H1 (cell line): Measurements from ENCODE around the gene NOC4L. TPM values are rescaled to one million over a fixed set of nuclear protein-coding genes. Genes with fewer than 3 reads are reported as not detected.

ENCODE experiments used
- CTCF ChIA-PET: fragments of 300-600 bp; sonication (Branson Sonifier 250); formaldehyde crosslinking; loops from one replicate; lab custom pipeline; 2021; ENCODE audit not compliant: partially characterized antibody; lab: Charles Lee
- POLR2A ChIA-PET: fragments of 300-600 bp; sonication (Branson Sonifier 250); formaldehyde crosslinking; loops from one replicate; lab custom pipeline; 2021; ENCODE audit warnings: inconsistent platforms; ENCODE audit not compliant: partially characterized antibody; lab: Charles Lee
- DNase-seq, 2 experiments: peaks; one replicate each; pipeline versions ENCODE4 v3.0.0 to v3.0.0-alpha.2; 2010 to 2022; ENCODE audit warnings: low spot score in 2 of 2, low read depth in 1 of 2, mixed read lengths in 1 of 2
- FAIRE-seq: peaks from 2 replicates; lab custom pipeline; 2011; peaks lifted over from hg19 to GRCh38; lab: Jason Lieb, UNC
- H2AFZ ChIP-seq: 2 replicates; pipeline ENCODE4 v1.8.1; 2012; ENCODE audit warnings: low read length, inconsistent platforms
- H2AK5ac ChIP-seq: 2 replicates; pipeline ENCODE4 v1.6.1; 2013; ENCODE audit warnings: low read depth, low read length
- H2BK120ac ChIP-seq: replicated peaks from 2 replicates; pipeline ENCODE3; 2013; ENCODE audit warnings: low read depth, low read length, inconsistent platforms
- H2BK12ac ChIP-seq: 2 replicates; pipeline ENCODE4 v1.6.1; 2013; ENCODE audit warnings: low read depth, low read length
- H2BK15ac ChIP-seq: 2 replicates; pipeline ENCODE4 v1.6.1; 2013; ENCODE audit warnings: low read length
- H2BK20ac ChIP-seq: 2 replicates; pipeline ENCODE4 v1.6.1; 2013; ENCODE audit warnings: low read length
- H2BK5ac ChIP-seq: 2 replicates; pipeline ENCODE4 v1.6.1; 2013; ENCODE audit warnings: low read depth, low read length
- H3K14ac ChIP-seq: 2 replicates; pipeline ENCODE4 v1.6.1; 2013; ENCODE audit warnings: inconsistent platforms; ENCODE audit not compliant: insufficient read length
- H3K18ac ChIP-seq: 2 replicates; pipeline ENCODE4 v1.6.1; 2013; ENCODE audit warnings: low read length; ENCODE audit errors: extremely low read depth
- H3K23ac ChIP-seq: 2 replicates; pipeline ENCODE4 v1.6.1; 2013; ENCODE audit warnings: inconsistent platforms; ENCODE audit not compliant: insufficient read length
- H3K23me2 ChIP-seq: 2 replicates; pipeline ENCODE4 v1.6.1; 2013; ENCODE audit warnings: low read depth, low read length
- H3K27ac ChIP-seq: 2 replicates; pipeline ENCODE4 v1.6.1; 2011; ENCODE audit warnings: low read depth, low read length, inconsistent platforms
- H3K27me3 ChIP-seq, 4 experiments: replicated peaks in 1 of 4; 1 replicate in 1 of 4; 2 replicates in 3 of 4; pipeline versions ENCODE4 v1.6.1 to v1.8.1; 2011 to 2013; ENCODE audit warnings: low read length in 3 of 4, mild to moderate bottlenecking in 3 of 4, inconsistent platforms in 2 of 4, mixed read lengths in 2 of 4, moderate library complexity in 1 of 4; ENCODE audit not compliant: control insufficient read depth in 3 of 4, insufficient read depth in 3 of 4; ENCODE audit errors: extremely low read depth in 1 of 4
- H3K36me3 ChIP-seq, 4 experiments: 2 replicates each; pipeline versions ENCODE4 v1.6.1 to v1.8.1; 2011 to 2013; ENCODE audit warnings: mild to moderate bottlenecking in 4 of 4, low read length in 3 of 4, moderate library complexity in 2 of 4, control low read depth in 1 of 4, inconsistent platforms in 1 of 4; ENCODE audit not compliant: insufficient read depth in 4 of 4, control insufficient read depth in 2 of 4
- H3K4ac ChIP-seq: replicated peaks from 2 replicates; pipeline ENCODE3; 2013; ENCODE audit warnings: low read length, low read depth, mixed read lengths, inconsistent platforms; ENCODE audit not compliant: insufficient read length
- H3K4me1 ChIP-seq, 4 experiments: replicated peaks in 1 of 4; 1 replicate in 1 of 4; 2 replicates in 3 of 4; pipeline versions ENCODE4 v1.6.1 to v1.8.1; 2011 to 2013; ENCODE audit warnings: low read length in 3 of 4, inconsistent platforms in 2 of 4, mixed read lengths in 1 of 4; ENCODE audit not compliant: insufficient read depth in 4 of 4, control insufficient read depth in 3 of 4
- H3K4me2 ChIP-seq, 2 experiments: 2 replicates each; pipeline versions ENCODE4 v1.6.1 to v1.8.1; 2011 to 2013; ENCODE audit warnings: low read depth in 2 of 2, low read length in 2 of 2, control low read depth in 1 of 2, inconsistent platforms in 1 of 2, mild to moderate bottlenecking in 1 of 2; ENCODE audit not compliant: insufficient read depth in 1 of 2
- H3K4me3 ChIP-seq, 4 experiments: fragments of 200-600, 300-600 bp in 1 of 4; sonication (generic), shearing (Covaris generic), sonication (Bioruptor Twin) in 1 of 4; 2 replicates each; pipeline versions ENCODE4 v1.5.1 to v1.8.1; 2011 to 2016; ENCODE audit warnings: low read length in 4 of 4, low read depth in 3 of 4, control low read depth in 2 of 4, inconsistent platforms in 2 of 4, mild to moderate bottlenecking in 2 of 4, mixed read lengths in 1 of 4, moderate library complexity in 1 of 4; ENCODE audit not compliant: insufficient read depth in 2 of 4; ENCODE audit errors: extremely low read depth in 1 of 4
- H3K56ac ChIP-seq: replicated peaks from 2 replicates; pipeline ENCODE3; 2013; ENCODE audit warnings: low read depth, mild to moderate bottlenecking, mixed read lengths, low read length, inconsistent platforms; ENCODE audit not compliant: insufficient read length
- H3K79me1 ChIP-seq: 2 replicates; pipeline ENCODE4 v1.6.1; 2013; ENCODE audit warnings: low read depth, low read length, control low read depth
- H3K79me2 ChIP-seq, 2 experiments: 2 replicates each; pipeline versions ENCODE4 v1.6.1 to v1.8.1; 2012 to 2013; ENCODE audit warnings: low read length in 2 of 2, mild to moderate bottlenecking in 2 of 2, inconsistent platforms in 1 of 2; ENCODE audit not compliant: insufficient read depth in 2 of 2, control insufficient read depth in 1 of 2
- H3K9ac ChIP-seq, 4 experiments: replicated peaks in 1 of 4; 1 replicate in 1 of 4; 2 replicates in 3 of 4; pipeline versions ENCODE4 v1.6.1 to v1.8.1; 2011 to 2013; ENCODE audit warnings: low read depth in 3 of 4, low read length in 3 of 4, control low read depth in 2 of 4, mild to moderate bottlenecking in 2 of 4, moderate library complexity in 2 of 4, inconsistent platforms in 1 of 4; ENCODE audit errors: extremely low read depth in 1 of 4
- H3K9me3 ChIP-seq, 2 experiments: 2 replicates each; pipeline versions ENCODE4 v1.6.1 to v1.8.1; 2012 to 2013; ENCODE audit warnings: mild to moderate bottlenecking in 2 of 2, moderate library complexity in 2 of 2, control low read depth in 1 of 2, inconsistent platforms in 1 of 2, low read depth in 1 of 2, low read length in 1 of 2, mixed read lengths in 1 of 2; ENCODE audit not compliant: insufficient read depth in 2 of 2
- H4K20me1 ChIP-seq, 2 experiments: replicated peaks in 1 of 2; 2 replicates each; pipeline versions ENCODE3 to v1.8.1; 2011 to 2013; ENCODE audit warnings: inconsistent platforms in 2 of 2, low read length in 2 of 2, mild to moderate bottlenecking in 1 of 2; ENCODE audit not compliant: insufficient read depth in 2 of 2, control insufficient read depth in 1 of 2
- H4K5ac ChIP-seq: 2 replicates; pipeline ENCODE4 v1.6.1; 2013; ENCODE audit warnings: low read length, low read depth, mixed read lengths, inconsistent platforms; ENCODE audit not compliant: insufficient read length
- H4K8ac ChIP-seq: 2 replicates; pipeline ENCODE4 v1.8.0; 2013; ENCODE audit warnings: mild to moderate bottlenecking, moderate library complexity, low read length, inconsistent platforms; ENCODE audit not compliant: insufficient read depth; ENCODE audit errors: extremely low read depth
- H4K91ac ChIP-seq: replicated peaks from 2 replicates; pipeline ENCODE3; 2013; ENCODE audit warnings: low read length, mixed read lengths, inconsistent platforms; ENCODE audit not compliant: insufficient read length
- ATF3 ChIP-seq: IDR thresholded peaks from 2 replicates; pipeline ENCODE4 v1.6.1; 2011; ENCODE audit warnings: low read depth, mild to moderate bottlenecking, low read length; ENCODE audit not compliant: insufficient read depth
- CHD2 ChIP-seq: IDR thresholded peaks from 2 replicates; pipeline ENCODE4 v1.6.1; 2012; ENCODE audit warnings: low read length, improper control_type of control experiment
- CREB1 ChIP-seq: IDR thresholded peaks from 2 replicates; pipeline ENCODE4 v1.6.1; 2012; ENCODE audit warnings: inconsistent platforms
- EZH2 ChIP-seq: fragments of 200-600 bp; sonication (generic); IDR thresholded peaks from 2 replicates; pipeline ENCODE4 v1.7.1; 2012; ENCODE audit warnings: low read depth, mild to moderate bottlenecking, moderate library complexity, low read length, inconsistent platforms; ENCODE audit not compliant: severe bottlenecking
- GTF2F1 ChIP-seq: IDR thresholded peaks from 2 replicates; pipeline ENCODE4 v1.6.1; 2012; ENCODE audit warnings: low read depth, low read length, improper control_type of control experiment, borderline replicate concordance
- HDAC6 ChIP-seq: IDR thresholded peaks from one replicate; pipeline ENCODE4 v1.7.1; 2012; ENCODE audit warnings: low read depth, mild to moderate bottlenecking, inconsistent platforms, low read length, moderate library complexity
- POU5F1 ChIP-seq: IDR thresholded peaks from 2 replicates; pipeline ENCODE4 v1.6.1; 2011; ENCODE audit warnings: low read depth, mild to moderate bottlenecking, low read length, moderate library complexity
- SAP30 ChIP-seq: fragments of 300-600 bp; sonication (generic); IDR thresholded peaks from 2 replicates; pipeline ENCODE4 v1.7.1; 2012; ENCODE audit warnings: low read length, moderate library complexity, mild to moderate bottlenecking, inconsistent platforms; ENCODE audit not compliant: insufficient read depth, insufficient replicate concordance
- SIX5 ChIP-seq: IDR thresholded peaks from 2 replicates; pipeline ENCODE4 v1.6.1; 2011; ENCODE audit warnings: mild to moderate bottlenecking, low read depth, low read length
- SP1 ChIP-seq: IDR thresholded peaks from 2 replicates; pipeline ENCODE4 v1.6.1; 2011; ENCODE audit warnings: low read depth, low read length
- SP2 ChIP-seq: IDR thresholded peaks from 2 replicates; pipeline ENCODE4 v1.6.1; 2012; ENCODE audit warnings: mild to moderate bottlenecking, low read length, inconsistent platforms
- SRF ChIP-seq: IDR thresholded peaks from 2 replicates; pipeline ENCODE4 v1.6.1; 2011; ENCODE audit warnings: mild to moderate bottlenecking, low read depth, low read length, moderate library complexity
- WGBS, 2 experiments: shearing (Covaris generic) in 1 of 2; methylation state at CpG; one replicate each; pipeline versions ENCODE4 v1.1.6 to v1.1.7; 2013 to 2015; ENCODE audit warnings: low lambda C conversion rate in 2 of 2, mixed read lengths in 2 of 2, inconsistent platforms in 1 of 2, low coverage in 1 of 2, missing lambda C conversion rate in 1 of 2; ENCODE audit not compliant: insufficient replicate concordance in 2 of 2, insufficient coverage in 1 of 2, insufficient read length in 1 of 2; ENCODE audit errors: extremely low coverage in 1 of 2, missing lambda C conversion rate in 1 of 2; 5-methylcytosine and 5-hydroxymethylcytosine counted together
- polyA plus RNA-seq, 7 experiments: library from polyadenylated mRNA; depleted of rRNA in 3 of 7; stranded (reverse) in 5 of 7; unstranded in 2 of 7; fragments of >200 nt in 5 of 7; fragments of 200-250 nt in 2 of 7; gene quantifications; 1 replicate in 5 of 7; 2 replicates in 1 of 7; 4 replicates in 1 of 7; pipeline versions ENCODE4 v1.2.1 to v1.2.3, GENCODE V29; 2011 to 2013; ENCODE audit warnings: missing spikeins in 2 of 7, mixed read lengths in 2 of 7
- total RNA-seq: library from RNA; stranded (reverse); fragmentation: NEBNext Ultra II Directional; extraction: Animal tissue kit (Norgen Biotek cat#: 25700); gene quantifications from 2 replicates; pipeline ENCODE4 v1.2.1, GENCODE V29; 2021

NOC4L gene
- total and polyA plus RNA-seq, 2 of the 8 experiments (the other 6 are each of a cell fraction or from before 2014, with no cell fraction given): 26.8 to 40.3 TPM

GRCh38 chr12:132141976-132142678 is 2.1 kb upstream of the NOC4L start:
- CTCF ChIA-PET: interaction anchor here (1.0 to 2.0 kb wide), 3 partner anchors 8 to 26 kb away, joined by 4 to 6 read pairs (median 4); no protein-coding TSS in a partner anchor
- H3K9me3 ChIP-seq: no peaks in the 10 kb centered on the region
- no peak overlapping the region for H3K23ac ChIP-seq
- H2BK20ac ChIP-seq: no peak overlapping the region
- peaks cover 0 to 15% (median 4%) of the 10 kb centered on the region in 4 experiments; a peak in 5 of 7 replicates for H3K4me1 ChIP-seq
- no peak overlapping the region for H2BK15ac ChIP-seq
- H3K18ac ChIP-seq: no peak overlapping the region
- H2BK120ac ChIP-seq: no peak overlapping the region
- H2AFZ ChIP-seq: no peak overlapping the region
- H3K4ac ChIP-seq: no peak overlapping the region
- no peak overlapping the region for H3K14ac ChIP-seq
- H3K27ac ChIP-seq: no peak overlapping the region
- peak overlapping the region in 1 of 4 experiments; percentile 96; a peak in 1 of 8 replicates for H3K4me3 ChIP-seq
- FAIRE-seq (no peak), DNase-seq (no peak)
- peaks cover 13% of the 10 kb centered on the region; the same call in 1 of the 2 replicates for H3K23me2 ChIP-seq
- H2BK12ac ChIP-seq: no peak overlapping the region
- H3K79me2 ChIP-seq: peaks cover 4 to 44% of the 10 kb centered on the region in 2 experiments; a peak in 3 of 4 replicates
- H3K56ac ChIP-seq: no peak overlapping the region
- WGBS, 2 experiments: 95% methylated on average over 18 of the region's 22 CpGs; no CpG with 5 or more reads in 1 of the 2 experiments
- no peak overlapping the region for H2AK5ac ChIP-seq
- H3K79me1 ChIP-seq: peaks cover 28% of the 10 kb centered on the region
- H4K20me1 ChIP-seq: peaks cover 11 to 25% of the 10 kb centered on the region in 2 experiments
- POLR2A ChIA-PET: interaction anchor here (0.8 to 2.8 kb wide), 3 partner anchors 9 to 26 kb away, joined by 3 to 15 read pairs (median 9); no protein-coding TSS in a partner anchor
- H3K36me3 ChIP-seq: peaks cover 12 to 38% (median 27%) of the 10 kb centered on the region in 4 experiments; a peak in 6 of 8 replicates
- no peak overlapping the region for H2BK5ac ChIP-seq
- no peak overlapping the region for H3K9ac ChIP-seq
- no peak overlapping the region for H4K91ac ChIP-seq
- peaks cover 0 to 4% (median 1%) of the 10 kb centered on the region in 4 experiments; a peak in 1 of 7 replicates for H3K27me3 ChIP-seq
- H4K5ac ChIP-seq: no peak overlapping the region
- H4K8ac ChIP-seq: peak overlapping the region; percentile 62; the same call in 1 of the 2 replicates
- peak overlapping the region in 1 of 2 experiments; percentile 70; a peak in 1 of 4 replicates for H3K4me2 ChIP-seq
- TF ChIP-seq SP2 (no peak), SP1 (no peak), SAP30 (no peak), CHD2 (no peak), SIX5 (no peak), POU5F1 (no peak), GTF2F1 (no peak), HDAC6 (no peak), CREB1 (no peak), ATF3 (no peak), SRF (no peak), EZH2 (no peak)
